A549 (cell line): ENCODE measurements around the gene GRIA3.

Experiments
- CHD2 ChIP-seq: fragments of 150-350 bp; IDR thresholded peaks from 2 replicates; pipeline ENCODE4 v1.6.1; 2014; ENCODE audit warnings: low read length; ENCODE audit not compliant: partially characterized antibody
- CHD4 ChIP-seq: fragments of 200-600 bp; sonication (generic); IDR thresholded peaks from 2 replicates; pipeline ENCODE4 v1.6.1; 2016; ENCODE audit warnings: antibody characterized with exemption, mild to moderate bottlenecking, borderline replicate concordance
- HOXA7 ChIP-seq: fragments of 250-450 bp; sonication (Bioruptor Pico); IDR thresholded peaks from 2 replicates; pipeline ENCODE4 v1.5.0; 2020; ENCODE audit warnings: mild to moderate bottlenecking, moderate library complexity
- NFE2L2 ChIP-seq: fragments of 150-350 bp; conservative IDR thresholded peaks from 2 replicates; pipeline ENCODE4 v1.6.1; 2014; ENCODE audit warnings: low read length
- POLR2A ChIP-seq: IDR thresholded peaks from 2 replicates; pipeline ENCODE4 v1.6.1; 2012; ENCODE audit warnings: mild to moderate bottlenecking, low read length
- POLR2AphosphoS2 ChIP-seq: conservative IDR thresholded peaks from 2 replicates; pipeline ENCODE4 v1.6.1; 2012; ENCODE audit warnings: low read length, improper control_type of control experiment, inconsistent platforms
- TP53 ChIP-seq: fragments of 250-450 bp; sonication (Bioruptor Pico); IDR thresholded peaks from 2 replicates; pipeline ENCODE4 v1.5.0; 2021; ENCODE audit warnings: mild to moderate bottlenecking, moderate library complexity
- TF ChIP-seq, protein P1 (sequence below): fragments of 250-450 bp; sonication (Bioruptor Pico); IDR thresholded peaks from 2 replicates; pipeline ENCODE4 v1.5.0; 2021; ENCODE audit warnings: mild to moderate bottlenecking, moderate library complexity, borderline replicate concordance
- TF ChIP-seq, protein P2 (sequence below): fragments of >200 bp; sonication (Bioruptor Twin); formaldehyde crosslinking; IDR thresholded peaks from 3 replicates; pipeline ENCODE4 v1.5.1; 2016

DNA sequence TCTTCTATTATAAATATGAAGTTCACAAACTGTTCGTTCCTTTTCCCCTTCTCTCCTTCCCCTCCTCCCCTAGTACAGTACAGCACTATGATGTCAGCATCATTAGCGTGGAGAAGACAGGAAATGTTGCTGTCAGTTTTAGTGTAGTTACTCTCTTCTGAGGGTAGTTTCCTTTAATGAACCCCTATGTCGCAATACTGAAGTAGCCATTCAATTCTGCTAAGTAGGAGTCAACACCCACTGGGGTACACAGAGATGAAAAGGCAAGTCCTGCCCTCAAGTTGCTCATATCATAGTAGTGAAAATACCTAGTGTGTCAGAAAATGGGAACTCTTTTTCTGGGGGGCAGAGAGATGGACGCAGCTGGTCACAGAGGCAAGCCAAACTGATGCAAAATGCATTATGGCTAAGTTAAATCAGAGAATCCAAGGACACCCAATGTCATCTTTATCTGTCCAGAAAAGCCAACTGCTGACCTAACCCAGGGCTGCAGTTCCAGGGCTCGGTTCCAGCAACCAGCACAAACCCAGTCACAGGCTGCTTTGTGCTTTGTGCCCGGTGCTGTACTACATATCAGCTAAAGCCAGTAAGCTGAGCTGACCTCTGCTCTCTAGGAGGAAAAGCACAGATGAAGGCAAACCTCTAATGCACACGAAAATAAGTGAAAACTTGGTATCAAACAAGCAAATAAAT, 31.5 kb downstream of the GRIA3 start:
- TF ChIP-seq POLR2A (no peak), HOXA7 (CRISPR knock-in tag) (no peak), TP53 (no peak), CHD4 (no peak), POLR2AphosphoS2 (no peak), NFE2L2 (no peak), CHD2 (no peak)
- TF ChIP-seq, protein P1, sequence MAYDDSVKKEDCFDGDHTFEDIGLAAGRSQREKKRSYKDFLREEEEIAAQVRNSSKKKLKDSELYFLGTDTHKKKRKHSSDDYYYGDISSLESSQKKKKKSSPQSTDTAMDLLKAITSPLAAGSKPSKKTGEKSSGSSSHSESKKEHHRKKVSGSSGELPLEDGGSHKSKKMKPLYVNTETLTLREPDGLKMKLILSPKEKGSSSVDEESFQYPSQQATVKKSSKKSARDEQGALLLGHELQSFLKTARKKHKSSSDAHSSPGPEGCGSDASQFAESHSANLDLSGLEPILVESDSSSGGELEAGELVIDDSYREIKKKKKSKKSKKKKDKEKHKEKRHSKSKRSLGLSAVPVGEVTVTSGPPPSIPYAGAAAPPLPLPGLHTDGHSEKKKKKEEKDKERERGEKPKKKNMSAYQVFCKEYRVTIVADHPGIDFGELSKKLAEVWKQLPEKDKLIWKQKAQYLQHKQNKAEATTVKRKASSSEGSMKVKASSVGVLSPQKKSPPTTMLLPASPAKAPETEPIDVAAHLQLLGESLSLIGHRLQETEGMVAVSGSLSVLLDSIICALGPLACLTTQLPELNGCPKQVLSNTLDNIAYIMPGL (CRISPR knock-in tag), result no peak
- TF ChIP-seq, protein P2, sequence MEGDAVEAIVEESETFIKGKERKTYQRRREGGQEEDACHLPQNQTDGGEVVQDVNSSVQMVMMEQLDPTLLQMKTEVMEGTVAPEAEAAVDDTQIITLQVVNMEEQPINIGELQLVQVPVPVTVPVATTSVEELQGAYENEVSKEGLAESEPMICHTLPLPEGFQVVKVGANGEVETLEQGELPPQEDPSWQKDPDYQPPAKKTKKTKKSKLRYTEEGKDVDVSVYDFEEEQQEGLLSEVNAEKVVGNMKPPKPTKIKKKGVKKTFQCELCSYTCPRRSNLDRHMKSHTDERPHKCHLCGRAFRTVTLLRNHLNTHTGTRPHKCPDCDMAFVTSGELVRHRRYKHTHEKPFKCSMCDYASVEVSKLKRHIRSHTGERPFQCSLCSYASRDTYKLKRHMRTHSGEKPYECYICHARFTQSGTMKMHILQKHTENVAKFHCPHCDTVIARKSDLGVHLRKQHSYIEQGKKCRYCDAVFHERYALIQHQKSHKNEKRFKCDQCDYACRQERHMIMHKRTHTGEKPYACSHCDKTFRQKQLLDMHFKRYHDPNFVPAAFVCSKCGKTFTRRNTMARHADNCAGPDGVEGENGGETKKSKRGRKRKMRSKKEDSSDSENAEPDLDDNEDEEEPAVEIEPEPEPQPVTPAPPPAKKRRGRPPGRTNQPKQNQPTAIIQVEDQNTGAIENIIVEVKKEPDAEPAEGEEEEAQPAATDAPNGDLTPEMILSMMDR, result no peak
